H9 (cell line): ENCODE results near the gene DCX. TPM values are rescaled to one million over a fixed set of nuclear protein-coding genes. Genes with fewer than 3 reads are reported as not detected.

Experiments
- DNase-seq: peaks from one replicate; pipeline ENCODE4 v3.0.0-alpha.2; 2017
- H2AFZ ChIP-seq: one replicate; pipeline ENCODE4 v1.6.1; 2013; ENCODE audit warnings: mild to moderate bottlenecking, low read length, control low read depth, moderate library complexity
- H2AK5ac ChIP-seq: 2 replicates; pipeline ENCODE4 v1.6.1; 2013; ENCODE audit warnings: low read length, control low read depth, mixed read lengths; ENCODE audit not compliant: insufficient read length
- H2BK120ac ChIP-seq: one replicate; pipeline ENCODE4 v1.6.1; 2013; ENCODE audit warnings: low read depth, mild to moderate bottlenecking, low read length, control low read depth, inconsistent platforms; ENCODE audit not compliant: poor library complexity, severe bottlenecking
- H2BK12ac ChIP-seq: 2 replicates; pipeline ENCODE4 v1.6.1; 2013; ENCODE audit warnings: low read length, control low read depth, mixed read lengths, low read depth; ENCODE audit not compliant: insufficient read length
- H2BK15ac ChIP-seq: 2 replicates; pipeline ENCODE4 v1.6.1; 2013; ENCODE audit warnings: low read depth, low read length, control low read depth
- H2BK20ac ChIP-seq: one replicate; pipeline ENCODE4 v1.6.1; 2013; ENCODE audit warnings: low read depth, mild to moderate bottlenecking, low read length, control low read depth, inconsistent platforms; ENCODE audit not compliant: poor library complexity, severe bottlenecking
- H2BK5ac ChIP-seq: 2 replicates; pipeline ENCODE4 v1.6.1; 2013; ENCODE audit warnings: low read length, control low read depth, mixed read lengths; ENCODE audit not compliant: insufficient read length
- H3K14ac ChIP-seq: 2 replicates; pipeline ENCODE4 v1.6.1; 2013; ENCODE audit warnings: low read length, control low read depth; ENCODE audit not compliant: insufficient read depth
- H3K18ac ChIP-seq: 2 replicates; pipeline ENCODE4 v1.6.1; 2013; ENCODE audit warnings: low read depth, mild to moderate bottlenecking, mixed read lengths, low read length, control low read depth; ENCODE audit not compliant: insufficient read length
- H3K23ac ChIP-seq: 2 replicates; pipeline ENCODE4 v1.6.1; 2013; ENCODE audit warnings: low read length, control low read depth, mixed read lengths, low read depth; ENCODE audit not compliant: insufficient read length
- H3K23me2 ChIP-seq: 2 replicates; pipeline ENCODE4 v1.6.1; 2013; ENCODE audit warnings: low read depth, mild to moderate bottlenecking, mixed read lengths, low read length, control low read depth; ENCODE audit not compliant: insufficient read length, poor library complexity, severe bottlenecking
- H3K27ac ChIP-seq: 2 replicates; pipeline ENCODE4 v1.5.1; 2013; ENCODE audit warnings: low read length, control low read depth, mixed read lengths, low read depth; ENCODE audit not compliant: insufficient read length
- H3K27me3 ChIP-seq: 2 replicates; pipeline ENCODE4 v1.6.1; 2013; ENCODE audit warnings: low read length, control low read depth, inconsistent platforms; ENCODE audit not compliant: insufficient read depth
- H3K4ac ChIP-seq: 2 replicates; pipeline ENCODE4 v1.6.1; 2013; ENCODE audit warnings: low read depth, mild to moderate bottlenecking, control low read depth, inconsistent platforms, low read length, moderate library complexity
- H3K4me1 ChIP-seq: 2 replicates; pipeline ENCODE4 v1.6.1; 2013; ENCODE audit warnings: low read length, control low read depth, inconsistent platforms; ENCODE audit not compliant: insufficient read depth
- H3K4me2 ChIP-seq: 2 replicates; pipeline ENCODE4 v1.6.1; 2013; ENCODE audit warnings: low read length, control low read depth, mixed read lengths; ENCODE audit not compliant: insufficient read length, insufficient read depth
- H3K56ac ChIP-seq: 2 replicates; pipeline ENCODE4 v1.6.1; 2013; ENCODE audit warnings: low read depth, mild to moderate bottlenecking, mixed read lengths, low read length, control low read depth; ENCODE audit not compliant: insufficient read length
- H3K79me1 ChIP-seq: 2 replicates; pipeline ENCODE4 v1.6.1; 2013; ENCODE audit warnings: low read depth, mild to moderate bottlenecking, moderate library complexity, low read length, control low read depth, inconsistent platforms; ENCODE audit not compliant: insufficient read depth, poor library complexity, severe bottlenecking
- H3K79me2 ChIP-seq: 2 replicates; pipeline ENCODE4 v1.6.1; 2013; ENCODE audit warnings: low read length, control low read depth, inconsistent platforms; ENCODE audit not compliant: insufficient read depth
- H3K9ac ChIP-seq: 2 replicates; pipeline ENCODE4 v1.6.1; 2013; ENCODE audit warnings: low read length, control low read depth, mixed read lengths; ENCODE audit not compliant: insufficient read length; ENCODE audit errors: extremely low read depth
- H3K9me3 ChIP-seq: one replicate; pipeline ENCODE4 v1.6.1; 2013; ENCODE audit warnings: low read depth, low read length, inconsistent platforms; ENCODE audit not compliant: control insufficient read depth
- H3T11ph ChIP-seq: one replicate; pipeline ENCODE4 v1.6.1; 2013; ENCODE audit warnings: mild to moderate bottlenecking, low read length, control low read depth, inconsistent platforms
- H4K20me1 ChIP-seq: one replicate; pipeline ENCODE4 v1.6.1; 2013; ENCODE audit not compliant: control insufficient read depth, insufficient read length, insufficient read depth
- H4K5ac ChIP-seq: 2 replicates; pipeline ENCODE4 v1.6.1; 2013; ENCODE audit warnings: low read depth, mild to moderate bottlenecking, mixed read lengths, low read length, control low read depth; ENCODE audit not compliant: insufficient read length
- H4K8ac ChIP-seq: replicated peaks from 2 replicates; pipeline ENCODE4 v1.6.1; 2013; ENCODE audit warnings: low read length, control low read depth, mixed read lengths, low read depth; ENCODE audit not compliant: insufficient read length
- H4K91ac ChIP-seq: 2 replicates; pipeline ENCODE4 v1.6.1; 2013; ENCODE audit warnings: low read depth, mild to moderate bottlenecking, moderate library complexity, mixed read lengths, low read length, control low read depth; ENCODE audit not compliant: insufficient read length
- H3K27ac Mint-ChIP-seq, 3 experiments: 2 replicates in 2 of 3; 3 replicates in 1 of 3; pipeline ENCODE4 v1.8.0; 2020 to 2021; ENCODE audit warnings: mixed read lengths in 3 of 3, mild to moderate bottlenecking in 1 of 3, moderate library complexity in 1 of 3
- H3K27me3 Mint-ChIP-seq: 2 replicates; pipeline ENCODE4 v1.8.0; 2021; ENCODE audit warnings: low read depth, mild to moderate bottlenecking, moderate library complexity, mixed read lengths
- H3K36me3 Mint-ChIP-seq, 3 experiments: 2 replicates in 2 of 3; 3 replicates in 1 of 3; pipeline ENCODE4 v1.8.0; 2020 to 2021; ENCODE audit warnings: low read depth in 3 of 3, mixed read lengths in 3 of 3; ENCODE audit not compliant: insufficient read depth in 1 of 3
- H3K4me1 Mint-ChIP-seq, 2 experiments: 2 replicates each; pipeline ENCODE4 v1.8.0; 2020; ENCODE audit warnings: mixed read lengths in 2 of 2
- H3K4me3 Mint-ChIP-seq, 2 experiments: 2 replicates in 1 of 2; 3 replicates in 1 of 2; pipeline ENCODE4 v1.8.0; 2020 to 2021; ENCODE audit warnings: mild to moderate bottlenecking in 2 of 2, mixed read lengths in 2 of 2, moderate library complexity in 1 of 2
- H3K9me3 Mint-ChIP-seq, 2 experiments: 2 replicates in 1 of 2; 3 replicates in 1 of 2; pipeline ENCODE4 v1.8.0; 2020; ENCODE audit warnings: mild to moderate bottlenecking in 2 of 2, mixed read lengths in 2 of 2, moderate library complexity in 1 of 2
- CTCF ChIP-seq: fragments of 200-600 bp; sonication (generic); conservative IDR thresholded peaks from 3 replicates; pipeline ENCODE4 v1.8.0; 2021; ENCODE audit warnings: antibody characterized with exemption, mild to moderate bottlenecking
- WGBS: extraction: QIAGEN DNeasy Blood & Tissue Kit; methylation state at CpG from one replicate; pipeline ENCODE4 v1.1.7; 2013; ENCODE audit warnings: missing lambda C conversion rate, low lambda C conversion rate, mixed read lengths; ENCODE audit not compliant: insufficient read length; ENCODE audit errors: extremely low coverage; 5-methylcytosine and 5-hydroxymethylcytosine counted together
- total RNA-seq: library from RNA; stranded (reverse); gene quantifications from 2 replicates; pipeline ENCODE4 v1.2.1, GENCODE V29; 2021

Gene DCX
- total RNA-seq, 1 experiment from 2014 or later: 2.0 TPM

GRCh38 chrX:111395149-111395548, 16.8 kb downstream of the DCX start:
- Histone ChIP-seq H3K56ac (no peak overlapping the region), H4K5ac (no peak overlapping the region), H3T11ph (no peak overlapping the region), H4K8ac (no peak overlapping the region), H3K14ac (no peak overlapping the region), H2AFZ (no peak overlapping the region), H3K79me1 (no peaks in the 10 kb centered on the region), H3K9ac (no peak overlapping the region), H2BK5ac (no peak overlapping the region), H3K4me1 (no peaks in the 10 kb centered on the region), H4K20me1 (no peaks in the 10 kb centered on the region), H4K91ac (no peak overlapping the region), H3K9me3 (no peaks in the 10 kb centered on the region), H3K79me2 (no peaks in the 10 kb centered on the region), H3K4me2 (no peak overlapping the region), H2AK5ac (no peak overlapping the region), H3K23me2 (no peaks in the 10 kb centered on the region), H2BK15ac (no peak overlapping the region), H3K27me3 (no peaks in the 10 kb centered on the region), H3K18ac (no peak overlapping the region), H2BK120ac (no peak overlapping the region), H3K23ac (no peak overlapping the region), H3K4ac (no peak overlapping the region), H2BK12ac (no peak overlapping the region), H3K27ac (no peak overlapping the region), H2BK20ac (no peak overlapping the region)
- H3K4me1 Mint-ChIP-seq: 0 out of 4 replicates have a peak, but pooled peaks cover 0 to 4% of the 10 kb centered on the region in 2 experiments
- no peak overlapping the region for H3K27ac Mint-ChIP-seq
- WGBS: no CpG with 5 or more reads among the region's 2 CpGs
- H3K9me3 Mint-ChIP-seq: no peaks in the 10 kb centered on the region
- TF ChIP-seq CTCF: no peak
- no peak overlapping the region for H3K4me3 Mint-ChIP-seq
- no peaks in the 10 kb centered on the region; the same call in none of the 2 replicates for H3K27me3 Mint-ChIP-seq
- no peak for DNase-seq
- H3K36me3 Mint-ChIP-seq: no peaks in the 10 kb centered on the region; a peak in 1 of 7 replicates
